ENCODE measurements around the gene SLC51B. TPM values are rescaled to one million over a fixed set of nuclear protein-coding genes. Genes with fewer than 3 reads are reported as not detected.

Gene SLC51B
- total RNA-seq, 4 donors from 2014 or later: not detected

- Histone ChIP-seq H3K4me3 (no peak overlapping the region), H3K36me3 (no peaks in the 10 kb centered on the region), H3K9me3 (no peaks in the 10 kb centered on the region), H3K27ac (no peak overlapping the region), H3K4me1 (peaks cover 0 to 3% of the 10 kb centered on the region in 2 donors), H3K27me3 (no peaks in the 10 kb centered on the region)
- intact Hi-C loops (cut with DNase I; ENCODE audit: low total_unique reads) (no loop called here), in situ Hi-C loops (cut with MboI; ENCODE audit: low sequenced_read_pairs in 4 of 4) (loop anchor here (10.0 to 25.0 kb wide), 4 partner anchors 47 to 250 kb away; partner anchors contain the start of genes PARP16 (in 3 of the 4) and RNU5A-1 (in 3 of the 4))
- DNase-seq (no peak), ATAC-seq (no peak)
- no peak for TF ChIP-seq POLR2A (IDR thresholded peaks at IDR 0.05)
- TF ChIP-seq CTCF (IDR thresholded peaks at IDR 0.05 in 4 of 5, conservative IDR thresholded peaks at IDR 0.05 in 1 of 5): no peak
Observed at GRCh38 chr15:65037309-65037708, 7.9 kb upstream of the SLC51B start.

GRCh38 chr15:65038428-65038827, 6.8 kb upstream of the SLC51B start:
- Histone ChIP-seq H3K27me3 (no peaks in the 10 kb centered on the region), H3K36me3 (no peaks in the 10 kb centered on the region), H3K9me3 (no peaks in the 10 kb centered on the region), H3K27ac (no peak overlapping the region), H3K4me1 (peaks cover 0 to 6% of the 10 kb centered on the region in 2 donors), H3K4me3 (no peak overlapping the region)
- intact Hi-C loops (cut with DNase I; ENCODE audit: low total_unique reads): no loop called here
- TF ChIP-seq POLR2A (IDR thresholded peaks at IDR 0.05) (no peak), CTCF (IDR thresholded peaks at IDR 0.05 in 4 of 5, conservative IDR thresholded peaks at IDR 0.05 in 1 of 5) (no peak)
- ATAC-seq: no peak
- DNase-seq: no peak
- in situ Hi-C loops (cut with MboI; ENCODE audit: low sequenced_read_pairs in 4 of 4): loop anchor here (10.0 to 25.0 kb wide), 4 partner anchors 46 to 249 kb away; partner anchors contain the start of genes PARP16 (in 3 of the 4) and RNU5A-1 (in 3 of the 4)

GRCh38 chr15:65038836-65039235, 6.4 kb upstream of the SLC51B start:
- ATAC-seq (no peak), DNase-seq (no peak)
- no peak for TF ChIP-seq POLR2A (IDR thresholded peaks at IDR 0.05)
- no peak for TF ChIP-seq CTCF (IDR thresholded peaks at IDR 0.05 in 4 of 5, conservative IDR thresholded peaks at IDR 0.05 in 1 of 5)
- no peaks in the 10 kb centered on the region for H3K36me3 ChIP-seq
- H3K27me3 ChIP-seq: no peaks in the 10 kb centered on the region
- in situ Hi-C loops (cut with MboI; ENCODE audit: low sequenced_read_pairs in 4 of 4) (loop anchor here (10.0 to 25.0 kb wide), 4 partner anchors 46 to 248 kb away; partner anchors contain the start of genes PARP16 (in 3 of the 4) and RNU5A-1 (in 3 of the 4)), intact Hi-C loops (cut with DNase I; ENCODE audit: low total_unique reads) (no loop called here)
- H3K4me3 ChIP-seq: no peak overlapping the region
- H3K4me1 ChIP-seq: peaks cover 0 to 5% of the 10 kb centered on the region in 2 donors
- no peaks in the 10 kb centered on the region for H3K9me3 ChIP-seq
- no peak overlapping the region for H3K27ac ChIP-seq

GRCh38 chr15:65040461-65040860, 4.7 kb upstream of the SLC51B start:
- Histone ChIP-seq H3K27ac (no peak overlapping the region), H3K36me3 (no peaks in the 10 kb centered on the region), H3K4me1 (peaks cover 9 to 13% of the 10 kb centered on the region in 2 donors), H3K27me3 (no peaks in the 10 kb centered on the region), H3K9me3 (no peaks in the 10 kb centered on the region), H3K4me3 (no peak overlapping the region)
- no peak for ATAC-seq
- intact Hi-C loops (cut with DNase I; ENCODE audit: low total_unique reads): no loop called here
- TF ChIP-seq POLR2A (IDR thresholded peaks at IDR 0.05) (no peak), CTCF (IDR thresholded peaks at IDR 0.05 in 4 of 5, conservative IDR thresholded peaks at IDR 0.05 in 1 of 5) (no peak)
- DNase-seq: no peak
- in situ Hi-C loops (cut with MboI; ENCODE audit: low sequenced_read_pairs in 4 of 4): loop anchor here (25.0 kb wide), 2 partner anchors 222 to 247 kb away; partner anchors contain the start of genes PARP16 (in 3 of the 4) and RNU5A-1 (in 3 of the 4)
